ENCODE measurements around the gene WDFY3. TPM values are rescaled to one million over a fixed set of nuclear protein-coding genes. Genes with fewer than 3 reads are reported as not detected.

WDFY3 gene
- total RNA-seq, 1 experiment from 2014 or later, result 42.7 TPM

DNA sequence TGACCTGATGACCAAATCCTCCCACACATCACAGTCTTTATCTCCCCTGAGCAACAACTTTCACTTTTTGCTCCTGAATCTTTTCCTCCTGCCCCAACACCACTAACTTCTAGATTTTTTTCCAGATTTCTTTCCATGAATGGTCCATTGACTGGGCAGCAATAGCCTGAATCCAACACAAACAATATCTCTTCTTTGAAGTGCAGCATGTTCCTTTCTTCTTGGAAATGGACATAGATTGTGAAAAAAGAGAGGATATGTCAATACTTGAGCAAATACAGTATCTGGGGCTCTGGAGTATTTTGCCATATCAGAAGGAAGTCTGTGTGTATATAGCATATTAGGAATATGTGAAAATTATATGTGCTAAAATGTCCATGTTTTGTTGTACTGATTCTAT lies 328.4 kb downstream of the WDFY3 start:
- Histone ChIP-seq H3K27me3 (replicated peaks; ENCODE audit: control insufficient read depth, insufficient read depth, low read length) (no peaks in the 10 kb centered on the region), H3K9me3 (no peaks in the 10 kb centered on the region), H3K4me1 (no peaks in the 10 kb centered on the region), H3K4me3 (ENCODE audit: low read depth, low read length) (no peak overlapping the region), H3K36me3 (ENCODE audit: control insufficient read depth, insufficient read depth, low read length) (no peaks in the 10 kb centered on the region)
- ChIA-PET CTCF (no interaction called here), POLR2A (interaction anchor here (0.6 kb wide), 1 partner anchor 1627 kb away, joined by 19 read pairs; the partner anchor contains the start of gene LIN54)
- DNase-seq, result no peak
- no TSS peak for BruUV-seq (replicated peaks)
- Mint-ChIP-seq H3K4me1 (ENCODE audit: low read depth, unreplicated experiment) (no peaks in the 10 kb centered on the region), H3K9me3 (ENCODE audit: unreplicated experiment) (no peaks in the 10 kb centered on the region), H3K36me3 (ENCODE audit: insufficient read depth, unreplicated experiment) (peaks cover 7% of the 10 kb centered on the region), H3K4me3 (ENCODE audit: unreplicated experiment) (no peak overlapping the region), H3K27me3 (ENCODE audit: insufficient read depth, unreplicated experiment) (no peaks in the 10 kb centered on the region), H3K27ac (ENCODE audit: unreplicated experiment) (no peak overlapping the region)
- TF ChIP-seq, protein P1, sequence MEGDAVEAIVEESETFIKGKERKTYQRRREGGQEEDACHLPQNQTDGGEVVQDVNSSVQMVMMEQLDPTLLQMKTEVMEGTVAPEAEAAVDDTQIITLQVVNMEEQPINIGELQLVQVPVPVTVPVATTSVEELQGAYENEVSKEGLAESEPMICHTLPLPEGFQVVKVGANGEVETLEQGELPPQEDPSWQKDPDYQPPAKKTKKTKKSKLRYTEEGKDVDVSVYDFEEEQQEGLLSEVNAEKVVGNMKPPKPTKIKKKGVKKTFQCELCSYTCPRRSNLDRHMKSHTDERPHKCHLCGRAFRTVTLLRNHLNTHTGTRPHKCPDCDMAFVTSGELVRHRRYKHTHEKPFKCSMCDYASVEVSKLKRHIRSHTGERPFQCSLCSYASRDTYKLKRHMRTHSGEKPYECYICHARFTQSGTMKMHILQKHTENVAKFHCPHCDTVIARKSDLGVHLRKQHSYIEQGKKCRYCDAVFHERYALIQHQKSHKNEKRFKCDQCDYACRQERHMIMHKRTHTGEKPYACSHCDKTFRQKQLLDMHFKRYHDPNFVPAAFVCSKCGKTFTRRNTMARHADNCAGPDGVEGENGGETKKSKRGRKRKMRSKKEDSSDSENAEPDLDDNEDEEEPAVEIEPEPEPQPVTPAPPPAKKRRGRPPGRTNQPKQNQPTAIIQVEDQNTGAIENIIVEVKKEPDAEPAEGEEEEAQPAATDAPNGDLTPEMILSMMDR (IDR thresholded peaks at IDR 0.05; ENCODE audit: insufficient read depth in 1 of 2, low read depth in 1 of 2, low read length in 1 of 2, severe bottlenecking in 1 of 2, unreplicated experiment in 1 of 2), result no peak
- intact Hi-C loops (cut with micrococcal nuclease; ENCODE audit: unreplicated experiment), result no loop called here

DNA sequence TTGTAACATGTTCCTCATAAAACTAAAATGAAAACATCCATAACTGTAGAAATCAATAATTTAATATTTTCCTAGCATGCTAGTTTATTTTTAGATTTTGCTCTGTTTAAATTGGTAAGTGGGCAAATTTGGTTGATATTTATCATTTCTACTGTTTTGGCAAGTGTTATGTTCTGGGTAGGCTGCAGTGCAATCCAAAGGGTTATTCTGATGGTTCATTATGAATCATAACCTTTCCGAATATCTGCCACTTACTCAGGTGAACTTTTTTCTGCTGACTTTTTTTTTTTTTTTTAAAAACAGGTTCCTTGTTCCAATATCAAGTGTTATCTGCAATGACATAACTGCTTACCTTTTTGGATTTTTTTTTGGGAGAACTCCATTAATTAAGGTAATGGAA lies 331.5 kb downstream of the WDFY3 start:
- intact Hi-C loops (cut with micrococcal nuclease; ENCODE audit: unreplicated experiment), result no loop called here
- Mint-ChIP-seq H3K27ac (ENCODE audit: unreplicated experiment) (no peak overlapping the region), H3K4me1 (ENCODE audit: low read depth, unreplicated experiment) (no peaks in the 10 kb centered on the region), H3K27me3 (ENCODE audit: insufficient read depth, unreplicated experiment) (no peaks in the 10 kb centered on the region), H3K9me3 (ENCODE audit: unreplicated experiment) (no peaks in the 10 kb centered on the region), H3K4me3 (ENCODE audit: unreplicated experiment) (no peak overlapping the region), H3K36me3 (ENCODE audit: insufficient read depth, unreplicated experiment) (peaks cover 7% of the 10 kb centered on the region)
- Histone ChIP-seq H3K4me3 (ENCODE audit: low read depth, low read length) (no peak overlapping the region), H3K4me1 (no peaks in the 10 kb centered on the region), H3K36me3 (ENCODE audit: control insufficient read depth, insufficient read depth, low read length) (no peaks in the 10 kb centered on the region), H3K27me3 (replicated peaks; ENCODE audit: control insufficient read depth, insufficient read depth, low read length) (no peaks in the 10 kb centered on the region), H3K9me3 (no peaks in the 10 kb centered on the region)
- DNase-seq, result no peak
- TF ChIP-seq, protein P1 (IDR thresholded peaks at IDR 0.05; ENCODE audit: insufficient read depth in 1 of 2, low read depth in 1 of 2, low read length in 1 of 2, severe bottlenecking in 1 of 2, unreplicated experiment in 1 of 2), result no peak
- CTCF ChIA-PET, result no interaction called here
- BruUV-seq (replicated peaks), result no TSS peak
- POLR2A ChIA-PET, result no interaction called here

- Histone ChIP-seq H3K36me3 (ENCODE audit: control insufficient read depth, insufficient read depth, low read length) (no peaks in the 10 kb centered on the region), H3K4me1 (no peaks in the 10 kb centered on the region)
- CTCF ChIA-PET, result no interaction called here
These were observed 334.4 kb downstream of the WDFY3 start for GRCh38 chr4:84632092-84632491.

More at GRCh38 chr4:84632092-84632491, 334.4 kb downstream of the WDFY3 start:
- POLR2A ChIA-PET, result no interaction called here
- Mint-ChIP-seq H3K4me3 (ENCODE audit: unreplicated experiment) (no peak overlapping the region), H3K27ac (ENCODE audit: unreplicated experiment) (no peak overlapping the region), H3K4me1 (ENCODE audit: low read depth, unreplicated experiment) (no peaks in the 10 kb centered on the region), H3K27me3 (ENCODE audit: insufficient read depth, unreplicated experiment) (no peaks in the 10 kb centered on the region), H3K9me3 (ENCODE audit: unreplicated experiment) (no peaks in the 10 kb centered on the region), H3K36me3 (ENCODE audit: insufficient read depth, unreplicated experiment) (peaks cover 7% of the 10 kb centered on the region)
- intact Hi-C loops (cut with micrococcal nuclease; ENCODE audit: unreplicated experiment), result no loop called here
- DNase-seq, result no peak
- Histone ChIP-seq H3K27me3 (replicated peaks; ENCODE audit: control insufficient read depth, insufficient read depth, low read length) (no peaks in the 10 kb centered on the region), H3K4me3 (ENCODE audit: low read depth, low read length) (no peak overlapping the region), H3K9me3 (no peaks in the 10 kb centered on the region)
- TF ChIP-seq, protein P1 (IDR thresholded peaks at IDR 0.05; ENCODE audit: insufficient read depth in 1 of 2, low read depth in 1 of 2, low read length in 1 of 2, severe bottlenecking in 1 of 2, unreplicated experiment in 1 of 2), result no peak
- BruUV-seq (replicated peaks), result no TSS peak
